IMR-90 (cell line): Measurements from ENCODE around the gene TCF7L2. TPM values are rescaled to one million over a fixed set of nuclear protein-coding genes. Genes with fewer than 3 reads are reported as not detected.

Experiments
- ATAC-seq: fragments of 200-7000 bp; cut with Tn5 transposase; 2 replicates; pipeline ENCODE4 v1.9.1; 2020; ENCODE audit warnings: low read depth, mild to moderate bottlenecking, moderate library complexity
- BruUV-seq: library from RNA; stranded (reverse); fragments of 400-500 nt; replicated peaks from 2 replicates; lab custom pipeline; 2021; lab: Mats Ljungman, UMichigan
- CTCF ChIA-PET: fragments of 300-600 bp; formaldehyde crosslinking; extraction: SDS; loops from one replicate; lab custom pipeline; 2021; ENCODE audit warnings: antibody characterized with exemption; lab: Yijun Ruan, JAX
- POLR2A ChIA-PET: fragments of 300-600 bp; sonication (Branson Sonifier 250); formaldehyde crosslinking; loops from one replicate; lab custom pipeline; 2022; ENCODE audit warnings: antibody characterized with exemption; ENCODE audit not compliant: unreplicated experiment; lab: Charles Lee
- DNase-seq: peaks from one replicate; pipeline ENCODE4 v3.0.0; 2013
- H2AFZ ChIP-seq: replicated peaks from 2 replicates; pipeline ENCODE3; 2013; ENCODE audit warnings: low read length, mild to moderate bottlenecking; ENCODE audit not compliant: poor library complexity
- H2AK5ac ChIP-seq: 2 replicates; pipeline ENCODE4 v1.6.1; 2013; ENCODE audit warnings: low read depth, low read length, inconsistent platforms
- H2AK9ac ChIP-seq: replicated peaks from 2 replicates; pipeline ENCODE3; 2013; ENCODE audit warnings: mild to moderate bottlenecking, low read depth, low read length, moderate library complexity; ENCODE audit not compliant: poor library complexity
- H2BK120ac ChIP-seq: 2 replicates; pipeline ENCODE4 v1.6.1; 2013; ENCODE audit warnings: low read depth, low read length, inconsistent platforms
- H2BK15ac ChIP-seq: 3 replicates; pipeline ENCODE4 v1.6.1; 2013; ENCODE audit warnings: low read depth, low read length, inconsistent platforms
- H2BK20ac ChIP-seq: 2 replicates; pipeline ENCODE4 v1.6.1; 2013; ENCODE audit warnings: low read depth, mild to moderate bottlenecking, inconsistent platforms, low read length, moderate library complexity
- H2BK5ac ChIP-seq: 2 replicates; pipeline ENCODE4 v1.6.1; 2013; ENCODE audit warnings: mild to moderate bottlenecking, low read depth, low read length, inconsistent platforms; ENCODE audit not compliant: poor library complexity, severe bottlenecking
- H3K14ac ChIP-seq: replicated peaks from 2 replicates; pipeline ENCODE4 v1.6.1; 2013; ENCODE audit warnings: low read depth, low read length, inconsistent platforms
- H3K18ac ChIP-seq: 2 replicates; pipeline ENCODE4 v1.6.1; 2013; ENCODE audit warnings: low read depth, low read length, control low read depth
- H3K23ac ChIP-seq: 2 replicates; pipeline ENCODE4 v1.6.1; 2013; ENCODE audit warnings: low read depth, low read length, inconsistent platforms
- H3K27ac ChIP-seq: 2 replicates; pipeline ENCODE4 v1.5.1; 2013; ENCODE audit warnings: mild to moderate bottlenecking, control low read depth, low read length; ENCODE audit not compliant: insufficient read depth
- H3K27me3 ChIP-seq: 2 replicates; pipeline ENCODE4 v1.6.1; 2013; ENCODE audit warnings: low read length; ENCODE audit not compliant: control insufficient read depth, insufficient read depth
- H3K36me3 ChIP-seq: 2 replicates; pipeline ENCODE4 v1.6.1; 2013; ENCODE audit warnings: low read length, mixed read lengths; ENCODE audit not compliant: control insufficient read depth, insufficient read depth
- H3K4ac ChIP-seq: 2 replicates; pipeline ENCODE4 v1.6.1; 2013; ENCODE audit warnings: low read depth, low read length, inconsistent platforms
- H3K4me1 ChIP-seq: 2 replicates; pipeline ENCODE4 v1.6.1; 2013; ENCODE audit warnings: low read length, mixed read lengths; ENCODE audit not compliant: control insufficient read depth, insufficient read depth
- H3K4me2 ChIP-seq: 2 replicates; pipeline ENCODE4 v1.6.1; 2013; ENCODE audit warnings: low read depth, mild to moderate bottlenecking, control low read depth, low read length, moderate library complexity
- H3K4me3 ChIP-seq: 2 replicates; pipeline ENCODE4 v1.5.1; 2013; ENCODE audit warnings: low read depth, mild to moderate bottlenecking, control low read depth, low read length, moderate library complexity; ENCODE audit not compliant: insufficient read depth
- H3K56ac ChIP-seq: 2 replicates; pipeline ENCODE4 v1.6.1; 2013; ENCODE audit warnings: low read length, inconsistent platforms; ENCODE audit not compliant: insufficient read depth; ENCODE audit errors: extremely low read depth
- H3K79me1 ChIP-seq, 2 experiments: 2 replicates each; pipeline ENCODE4 v1.6.1; 2013; ENCODE audit warnings: low read length in 2 of 2, inconsistent platforms in 1 of 2, low read depth in 1 of 2
- H3K9ac ChIP-seq: 2 replicates; pipeline ENCODE4 v1.6.1; 2013; ENCODE audit warnings: low read depth, low read length, control low read depth
- H3K9me1 ChIP-seq: 2 replicates; pipeline ENCODE4 v1.6.1; 2013; ENCODE audit warnings: low read length, inconsistent platforms; ENCODE audit not compliant: insufficient read depth
- H3K9me3 ChIP-seq: 2 replicates; pipeline ENCODE4 v1.6.1; 2013; ENCODE audit warnings: low read length; ENCODE audit not compliant: control insufficient read depth, insufficient read depth
- H4K20me1 ChIP-seq: 2 replicates; pipeline ENCODE4 v1.6.1; 2013; ENCODE audit warnings: low read length, inconsistent platforms; ENCODE audit not compliant: insufficient read depth
- H4K5ac ChIP-seq: 2 replicates; pipeline ENCODE4 v1.6.1; 2013; ENCODE audit warnings: mild to moderate bottlenecking, low read depth, low read length, control low read depth
- H4K8ac ChIP-seq, 2 experiments: 2 replicates each; pipeline ENCODE4 v1.6.1; 2013; ENCODE audit warnings: low read depth in 2 of 2, low read length in 2 of 2, control low read depth in 1 of 2, inconsistent platforms in 1 of 2
- H4K91ac ChIP-seq: 2 replicates; pipeline ENCODE4 v1.6.1; 2013; ENCODE audit warnings: low read depth, low read length, inconsistent platforms; ENCODE audit not compliant: insufficient read depth
- BHLHE40 ChIP-seq: fragments of 150-350 bp; IDR thresholded peaks from 2 replicates; pipeline ENCODE4 v1.6.1; 2016; ENCODE audit warnings: mild to moderate bottlenecking, low read depth, low read length
- CHD1 ChIP-seq: IDR thresholded peaks from 2 replicates; pipeline ENCODE4 v1.6.1; 2012; ENCODE audit warnings: low read depth, low read length, improper control_type of control experiment
- MAFK ChIP-seq: IDR thresholded peaks from 2 replicates; pipeline ENCODE4 v1.6.1; 2012; ENCODE audit warnings: low read depth, low read length, improper control_type of control experiment
- NFE2L2 ChIP-seq: fragments of 150-350 bp; IDR thresholded peaks from 2 replicates; pipeline ENCODE4 v1.6.1; 2016; ENCODE audit warnings: low read depth, mild to moderate bottlenecking, low read length
- POLR2A ChIP-seq: IDR thresholded peaks from 2 replicates; pipeline ENCODE4 v1.6.1; 2012; ENCODE audit warnings: mild to moderate bottlenecking, low read depth, low read length
- RAD21 ChIP-seq: IDR thresholded peaks from 2 replicates; pipeline ENCODE4 v1.6.1; 2012; ENCODE audit warnings: low read length, improper control_type of control experiment
- RCOR1 ChIP-seq: IDR thresholded peaks from 2 replicates; pipeline ENCODE4 v1.6.1; 2012; ENCODE audit warnings: mild to moderate bottlenecking, low read length, improper control_type of control experiment; ENCODE audit not compliant: insufficient replicate concordance
- WGBS, 2 experiments: methylation state at CpG; one replicate each; pipeline versions ENCODE4 v1.1.5 to v1.1.7; 2013; ENCODE audit warnings: missing lambda C conversion rate in 2 of 2; ENCODE audit not compliant: insufficient read length in 1 of 2; ENCODE audit errors: extremely low coverage in 2 of 2; 5-methylcytosine and 5-hydroxymethylcytosine counted together
- dilution Hi-C: fragments of 300-500 bp; cut with HindIII; formaldehyde crosslinking; loops from one replicate; pipeline ENCODE4 v1.14.3; 2018; ENCODE audit warnings: low sequenced_read_pairs; ENCODE audit not compliant: unreplicated experiment
- in situ Hi-C: fragments of 300-500 bp; cut with MboI; formaldehyde crosslinking; loops from 3 replicates; pipeline ENCODE4 v1.14.3; 2019; ENCODE audit warnings: low sequenced_read_pairs, inconsistent platforms, mixed read lengths
- intact Hi-C: fragments of 100-400 bp; cut with micrococcal nuclease; formaldehyde crosslinking; loops from 2 replicates; pipeline ENCODE4 v1.10.0; 2022
- polyA plus RNA-seq, 3 experiments: library from polyadenylated mRNA; depleted of rRNA; stranded (reverse); fragments of >200 nt; gene quantifications; 2 replicates each; pipeline ENCODE4 v1.2.3, GENCODE V29; 2012; ENCODE audit warnings: low replicate concordance in 1 of 3
- total RNA-seq: library from RNA; depleted of rRNA; stranded (reverse); fragments of >200 nt; gene quantifications from 2 replicates; pipeline ENCODE4 v1.2.3, GENCODE V29; 2012
- TF ChIP-seq, protein P1 (sequence below): fragments of 150-350 bp; IDR thresholded peaks from 2 replicates; pipeline ENCODE4 v1.6.1; 2016; ENCODE audit warnings: low read depth, mild to moderate bottlenecking, low read length, moderate library complexity, borderline replicate concordance

Gene TCF7L2
- total and polyA plus RNA-seq, 2 of the 4 experiments (the other 2 are of a cell fraction), result 1.3 to 12.2 TPM

DNA sequence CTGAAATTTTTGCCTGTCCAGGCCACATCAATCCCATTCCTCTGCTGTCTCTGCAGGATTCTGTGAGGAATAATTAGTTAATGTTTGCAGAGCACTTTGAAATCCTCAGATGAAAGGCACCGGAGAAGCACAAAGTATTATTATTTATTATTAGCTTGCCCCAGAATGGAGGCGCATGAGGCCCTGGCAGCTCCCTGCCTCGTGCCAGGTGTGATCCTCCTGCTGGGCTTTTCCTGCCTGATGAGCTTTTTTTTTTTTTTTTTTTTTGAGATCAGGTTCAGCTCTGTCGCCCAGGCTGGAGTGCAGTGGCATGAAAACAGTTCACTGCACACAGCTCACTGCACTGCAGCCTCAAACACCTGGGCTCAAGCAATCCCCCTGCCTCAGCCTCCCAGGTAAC, 65.2 kb downstream of the TCF7L2 start:
- peaks cover 1% of the 10 kb centered on the region; the same call in 1 of the 2 replicates for H3K36me3 ChIP-seq
- peaks cover 45 to 75% of the 10 kb centered on the region in 2 experiments for H3K79me1 ChIP-seq
- DNase-seq (no peak), ATAC-seq (no peak)
- peaks cover 5% of the 10 kb centered on the region for H3K4me1 ChIP-seq
- CTCF ChIA-PET, result no interaction called here
- H3K4ac ChIP-seq, result no peak overlapping the region
- BruUV-seq, result no TSS peak
- intact Hi-C loops (no loop called here), in situ Hi-C loops (no loop called here), dilution Hi-C loops (no loop called here)
- peaks cover 7% of the 10 kb centered on the region; the same call in 1 of the 2 replicates for H3K9me1 ChIP-seq
- H4K8ac ChIP-seq, result no peak overlapping the region
- H2BK120ac ChIP-seq, result no peak overlapping the region
- H3K9ac ChIP-seq, result no peak overlapping the region
- no peaks in the 10 kb centered on the region for H3K9me3 ChIP-seq
- no peak overlapping the region for H3K23ac ChIP-seq
- H3K56ac ChIP-seq, result no peak overlapping the region
- H2AK9ac ChIP-seq, result no peak overlapping the region
- no peaks in the 10 kb centered on the region for H3K27me3 ChIP-seq
- no peak overlapping the region for H2BK20ac ChIP-seq
- H4K20me1 ChIP-seq, result peaks cover 75% of the 10 kb centered on the region
- no CpG with 5 or more reads among the region's 4 CpGs for WGBS, 2 experiments
- H3K27ac ChIP-seq, result no peak overlapping the region
- POLR2A ChIA-PET, result interaction anchor here (0.6 kb wide), 1 partner anchor 147 kb away, joined by 9 read pairs; no protein-coding TSS in a partner anchor
- TF ChIP-seq BHLHE40 (no peak), CHD1 (no peak), MAFK (no peak), RAD21 (no peak), RCOR1 (no peak), POLR2A (no peak), NFE2L2 (no peak)
- TF ChIP-seq, protein P1, sequence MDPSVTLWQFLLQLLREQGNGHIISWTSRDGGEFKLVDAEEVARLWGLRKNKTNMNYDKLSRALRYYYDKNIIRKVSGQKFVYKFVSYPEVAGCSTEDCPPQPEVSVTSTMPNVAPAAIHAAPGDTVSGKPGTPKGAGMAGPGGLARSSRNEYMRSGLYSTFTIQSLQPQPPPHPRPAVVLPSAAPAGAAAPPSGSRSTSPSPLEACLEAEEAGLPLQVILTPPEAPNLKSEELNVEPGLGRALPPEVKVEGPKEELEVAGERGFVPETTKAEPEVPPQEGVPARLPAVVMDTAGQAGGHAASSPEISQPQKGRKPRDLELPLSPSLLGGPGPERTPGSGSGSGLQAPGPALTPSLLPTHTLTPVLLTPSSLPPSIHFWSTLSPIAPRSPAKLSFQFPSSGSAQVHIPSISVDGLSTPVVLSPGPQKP, result no peak
- no peak overlapping the region for H3K4me2 ChIP-seq
- H3K18ac ChIP-seq, result no peak overlapping the region
- no peak overlapping the region for H3K14ac ChIP-seq
- H4K5ac ChIP-seq, result no peak overlapping the region
- no peak overlapping the region for H2AK5ac ChIP-seq
- H4K91ac ChIP-seq, result no peak overlapping the region
- H2BK15ac ChIP-seq, result no peak overlapping the region
- no peak overlapping the region for H2BK5ac ChIP-seq
- H3K4me3 ChIP-seq, result no peak overlapping the region
- H2AFZ ChIP-seq, result no peak overlapping the region
